Ovary (tissue), 9 donors: ENCODE data around the gene XRCC5. TPM values are rescaled to one million over a fixed set of nuclear protein-coding genes. Genes with fewer than 3 reads are reported as not detected.

Experiments used
- DNase-seq, 5 donors: peaks; one replicate each; pipeline ENCODE4 v3.0.0-alpha.2; 2019 to 2020
- H3K27ac ChIP-seq, 2 donors: fragments of 200-600 bp; one replicate each; pipeline versions ENCODE4 v1.5.1 to v1.8.0; 2019 to 2022
- H3K27me3 ChIP-seq: fragments of 200-600 bp; one replicate; pipeline ENCODE4 v1.8.0; 2022
- H3K36me3 ChIP-seq: fragments of 200-600 bp; sonication (generic); one replicate; pipeline ENCODE4 v1.5.1; 2019
- H3K4me1 ChIP-seq: one replicate; pipeline ENCODE4 v1.8.1; 2013; ENCODE audit warnings: mild to moderate bottlenecking, moderate library complexity; ENCODE audit not compliant: insufficient read depth
- H3K4me3 ChIP-seq: fragments of 200-600 bp; sonication (generic); one replicate; pipeline ENCODE4 v1.5.1; 2017
- H3K9me3 ChIP-seq, 2 donors: fragments of 200-600 bp in 1 of 2; sonication (generic) in 1 of 2; one replicate each; pipeline versions ENCODE4 v1.5.1 to v1.8.1; 2013 to 2019; ENCODE audit warnings: mild to moderate bottlenecking in 1 of 2, moderate library complexity in 1 of 2
- CTCF ChIP-seq, 3 donors: fragments of 450-650 bp in 2 of 3; fragments of 200-600 bp in 1 of 3; IDR thresholded peaks; one replicate each; pipeline versions ENCODE4 v1.5.1 to v1.8.0; 2016 to 2022; ENCODE audit warnings: antibody characterized with exemption in 3 of 3, mild to moderate bottlenecking in 1 of 3
- EP300 ChIP-seq: sonication (generic); formaldehyde crosslinking; IDR thresholded peaks from one replicate; pipeline ENCODE4 v1.6.1; 2017; ENCODE audit warnings: antibody characterized with exemption
- POLR2A ChIP-seq: fragments of 450-650 bp; IDR thresholded peaks from one replicate; pipeline ENCODE4 v1.6.1; 2017; ENCODE audit warnings: antibody characterized with exemption, mild to moderate bottlenecking, moderate library complexity
- WGBS, 3 donors: extraction: QIAGEN DNeasy Blood & Tissue Kit in 1 of 3; methylation state at CpG; one replicate each; pipeline versions ENCODE4 v1.1.5 to v1.1.7; 2013 to 2017; 5-methylcytosine and 5-hydroxymethylcytosine counted together
- intact Hi-C, 4 donors: fragments of 100-400 bp; cut with DNase I; formaldehyde crosslinking; loops; one replicate each; pipeline versions ENCODE4 v1.11.0 to v1.15.1; 2022 to 2023
- polyA plus RNA-seq, 2 donors: library from polyadenylated mRNA; stranded (reverse); fragments of 200-250 nt in 1 of 2; fragments of 350-450 nt in 1 of 2; fragmentation: Illumina TruSeq in 1 of 2; extraction: RNeasy Lipid Tissue Mini Kit (QIAGEN cat#74804) in 1 of 2; gene quantifications; one replicate each; pipeline ENCODE4 v1.2.3, GENCODE V29; 2013 to 2014
- total RNA-seq, 7 donors: library from RNA; depleted of rRNA in 2 of 7; stranded (reverse); fragments of >200 nt in 2 of 7; fragmentation: NEBNext Ultra II Directional in 3 of 7; extraction: Animal tissue kit (Norgen Biotek cat#: 25700) in 3 of 7; gene quantifications; one replicate each; pipeline versions ENCODE4 v1.1.0 to v1.2.4, GENCODE V29; 2016 to 2023
- donor health status: DM: no; HTN: no; CAD: no; lungs with moderate emphysema.
- donor health status: DM: no; HTN: no; CAD: no.
- donor health status: Bipolar disorder and iron deficiency.
- donor health status: DM: yes; HTN: yes; CAD: no.
- donor health status: DM: no; HTN: no; CAD: no.
- donor health status: DM: yes; HTN: yes; CAD: no.

Gene XRCC5
- total and polyA plus RNA-seq, 9 donors: 109 to 223 (median 206) TPM

GRCh38 chr2:216189410-216189809, 80.3 kb downstream of the XRCC5 start:
- 65 to 78% (median 73%) methylated on average over 2 of the region's 2 CpGs for WGBS, 3 donors
- intact Hi-C loops: no loop called here
- no peaks in the 10 kb centered on the region for H3K9me3 ChIP-seq
- peaks cover 5% of the 10 kb centered on the region for H3K4me1 ChIP-seq
- H3K36me3 ChIP-seq: no peaks in the 10 kb centered on the region
- H3K27ac ChIP-seq: no peak overlapping the region
- TF ChIP-seq CTCF (IDR thresholded peaks at IDR 0.05): no peak
- no peak for TF ChIP-seq EP300
- no peak for TF ChIP-seq POLR2A
- H3K4me3 ChIP-seq: no peak overlapping the region
- DNase-seq: no peak
- H3K27me3 ChIP-seq: no peaks in the 10 kb centered on the region

- Histone ChIP-seq H3K36me3 (no peaks in the 10 kb centered on the region), H3K4me1 (peaks cover 5% of the 10 kb centered on the region), H3K9me3 (no peaks in the 10 kb centered on the region), H3K4me3 (no peak overlapping the region), H3K27ac (no peak overlapping the region), H3K27me3 (no peaks in the 10 kb centered on the region)
- TF ChIP-seq POLR2A (no peak), EP300 (no peak), CTCF (IDR thresholded peaks at IDR 0.05) (no peak)
- intact Hi-C loops: no loop called here
- whole genome bisulfite sequencing, 3 donors: 57 to 71% (median 67%) methylated on average over 4 of the region's 4 CpGs
- DNase-seq: no peak
Observed at GRCh38 chr2:216192181-216192580, 83.0 kb downstream of the XRCC5 start.

- intact Hi-C loops: no loop called here
- 95 to 97% (median 97%) methylated on average over 3 of the region's 3 CpGs for WGBS, 3 donors
- DNase-seq: no peak
- H3K27ac ChIP-seq: no peak overlapping the region
- TF ChIP-seq POLR2A (no peak), CTCF (IDR thresholded peaks at IDR 0.05) (no peak), EP300 (no peak)
- no peak overlapping the region for H3K4me3 ChIP-seq
- H3K27me3 ChIP-seq: no peaks in the 10 kb centered on the region
- no peaks in the 10 kb centered on the region for H3K36me3 ChIP-seq
- no peaks in the 10 kb centered on the region for H3K9me3 ChIP-seq
- peaks cover 3% of the 10 kb centered on the region for H3K4me1 ChIP-seq
Observed at GRCh38 chr2:216192931-216193330, 83.8 kb downstream of the XRCC5 start.

DNA sequence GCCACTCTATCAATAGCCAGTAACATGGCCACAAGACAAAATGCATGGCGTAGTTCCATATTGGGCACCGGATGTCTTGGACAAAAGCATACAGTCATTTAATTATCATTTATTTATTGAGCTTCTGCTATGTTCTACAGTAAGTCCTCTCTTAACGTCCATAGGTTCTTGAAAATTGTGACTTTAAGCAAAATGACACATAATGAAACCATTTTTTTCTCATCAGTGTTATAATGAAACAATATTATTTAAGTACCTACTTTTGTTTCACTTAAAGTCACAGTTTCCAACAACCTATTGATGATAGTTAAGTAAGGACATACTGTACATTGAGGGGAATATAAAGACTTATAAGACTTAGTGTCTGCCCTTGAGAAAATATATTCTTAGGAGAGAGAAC, 84.9 kb downstream of the XRCC5 start:
- Histone ChIP-seq H3K4me1 (peaks cover 2% of the 10 kb centered on the region), H3K36me3 (no peaks in the 10 kb centered on the region), H3K27me3 (no peaks in the 10 kb centered on the region), H3K9me3 (no peaks in the 10 kb centered on the region), H3K4me3 (no peak overlapping the region), H3K27ac (no peak overlapping the region)
- 97 to 99% (median 98%) methylated on average over 3 of the region's 3 CpGs for WGBS, 3 donors
- TF ChIP-seq EP300: no peak
- TF ChIP-seq CTCF (IDR thresholded peaks at IDR 0.05): no peak
- DNase-seq: no peak
- intact Hi-C loops: no loop called here

- Histone ChIP-seq H3K9me3 (no peaks in the 10 kb centered on the region), H3K4me1 (no peaks in the 10 kb centered on the region), H3K4me3 (no peak overlapping the region), H3K36me3 (no peaks in the 10 kb centered on the region), H3K27ac (no peak overlapping the region), H3K27me3 (no peaks in the 10 kb centered on the region)
- DNase-seq: no peak
- 70 to 94% (median 72%) methylated on average over 4 of the region's 4 CpGs for WGBS, 3 donors
- no peak for TF ChIP-seq POLR2A
- no peak for TF ChIP-seq CTCF (IDR thresholded peaks at IDR 0.05)
- TF ChIP-seq EP300: no peak
- intact Hi-C loops: no loop called here
Observed at GRCh38 chr2:216194561-216194960, 85.4 kb downstream of the XRCC5 start.
